GM10847 (cell line): Measurements from ENCODE around the gene MSLN.

Experiments used
- POLR2A ChIP-seq: IDR thresholded peaks from 2 replicates; pipeline ENCODE4 v1.6.1; 2011; ENCODE audit not compliant: insufficient read length; ENCODE audit errors: extremely low read depth

MSLN gene

DNA sequence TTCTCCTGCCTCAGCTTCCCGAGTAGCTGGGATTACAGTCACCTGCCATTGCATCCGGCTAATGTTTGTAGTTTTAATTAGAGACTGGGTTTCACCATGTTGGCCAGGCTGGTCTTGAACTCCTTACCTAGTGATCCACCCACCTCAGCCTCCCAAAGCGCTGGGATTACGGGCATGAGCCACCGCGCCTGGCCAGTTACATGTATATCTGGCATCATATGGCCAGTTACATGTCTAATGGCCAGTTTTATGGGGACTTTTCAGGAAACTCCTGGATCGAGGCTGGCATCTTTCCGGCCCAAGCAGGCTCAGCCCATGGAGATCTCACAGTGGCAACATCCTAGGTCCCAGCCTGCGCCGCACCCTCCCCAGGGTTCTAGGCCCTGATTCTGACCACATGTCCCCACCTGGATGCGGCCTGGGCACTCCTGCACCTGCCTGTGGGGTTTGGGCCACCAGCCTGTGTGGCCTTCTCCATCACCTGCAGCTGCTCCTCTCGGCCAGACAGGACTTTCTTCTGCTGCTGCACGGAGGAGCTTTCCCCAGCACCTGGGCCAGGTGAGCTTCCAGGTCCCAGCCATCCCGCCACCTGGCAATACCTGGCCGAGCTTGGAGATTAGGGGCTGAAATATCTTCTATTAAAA, 18.4 kb upstream of the MSLN start:
- TF ChIP-seq POLR2A: no peak

- no peak for TF ChIP-seq POLR2A
Observed at GRCh38 chr16:743794-744500, 16.6 kb upstream of the MSLN start.

- no peak for TF ChIP-seq POLR2A
Observed at GRCh38 chr16:745739-746138, 14.8 kb upstream of the MSLN start.

DNA sequence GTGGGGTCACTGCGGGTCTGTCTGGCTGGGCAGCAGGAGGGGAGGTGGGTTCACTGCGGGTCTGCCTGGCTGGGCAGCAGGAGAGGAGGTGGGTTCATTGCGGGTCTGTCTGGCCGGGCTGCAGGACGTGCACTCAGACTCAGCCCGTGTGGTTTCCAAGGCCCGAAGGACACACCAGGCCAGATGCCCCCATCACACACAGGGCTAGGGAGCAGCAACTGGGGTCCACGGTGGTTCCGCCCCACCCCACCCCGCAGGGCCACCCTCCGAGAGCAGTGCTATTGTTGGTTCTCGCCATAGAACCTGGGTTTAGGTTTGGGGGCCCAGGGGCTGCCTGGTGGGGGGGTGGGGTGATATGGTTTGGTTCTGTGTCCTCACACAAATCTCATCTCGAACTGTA, 13.9 kb upstream of the MSLN start:
- TF ChIP-seq POLR2A: no peak

DNA sequence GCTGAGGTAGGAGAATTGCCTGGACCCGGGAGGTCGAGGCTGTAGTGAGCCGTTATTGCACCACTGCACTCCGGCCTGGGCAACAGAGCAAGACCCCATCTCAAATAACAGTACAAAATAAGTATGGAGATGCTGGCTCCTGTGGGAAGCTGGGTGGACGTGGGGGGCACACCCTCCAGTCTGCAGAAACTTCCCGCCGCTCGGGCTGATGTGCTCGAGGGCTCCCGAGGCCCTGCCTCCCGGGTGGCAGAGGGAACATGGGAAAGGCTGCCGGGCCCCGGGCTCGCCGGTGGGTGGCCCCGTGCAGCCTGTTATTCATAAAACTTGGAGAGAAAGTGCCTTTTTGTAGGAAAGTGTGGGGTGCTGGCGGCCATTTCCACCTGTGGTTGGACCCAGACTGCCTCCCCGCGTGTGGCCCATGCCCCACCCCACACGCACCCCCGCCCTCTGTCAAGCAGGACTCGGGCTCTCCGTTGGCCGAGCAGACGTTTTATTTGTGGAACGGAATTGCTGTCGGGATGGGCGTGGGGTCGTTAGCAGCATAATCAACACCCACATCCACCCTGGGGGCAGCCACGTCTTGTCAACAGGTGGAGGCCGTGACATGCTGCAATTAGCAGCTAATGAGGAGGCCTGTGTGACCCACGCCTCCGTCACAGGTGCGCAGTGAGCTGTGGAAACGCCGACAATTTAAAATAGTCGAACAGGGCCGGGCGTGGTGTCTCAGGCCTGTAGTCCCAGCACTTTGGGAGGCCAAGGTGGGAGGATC, 12.4 kb upstream of the MSLN start:
- TF ChIP-seq POLR2A: no peak

DNA sequence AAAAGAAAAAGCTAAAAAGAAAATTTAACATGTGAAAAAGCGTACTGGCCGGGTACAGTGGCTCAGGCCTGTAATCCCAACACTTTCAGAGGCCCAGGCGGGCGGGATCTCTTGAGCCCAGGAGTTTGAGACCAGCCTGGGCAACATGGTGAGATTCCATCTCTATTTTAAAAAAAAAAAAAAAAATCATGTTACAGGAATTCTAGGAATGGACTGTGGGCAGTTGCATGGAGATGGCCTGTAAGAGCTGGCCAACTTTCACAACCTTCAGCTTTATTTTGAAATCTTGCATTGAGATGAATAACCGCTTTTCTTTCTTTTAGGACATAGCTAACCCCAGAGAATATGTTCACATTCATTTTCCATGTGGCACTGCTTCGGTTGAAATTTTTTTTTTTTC, 11.5 kb upstream of the MSLN start:
- TF ChIP-seq POLR2A: no peak

GRCh38 chr16:750485-750884, 10.0 kb upstream of the MSLN start:
- TF ChIP-seq POLR2A: no peak

DNA sequence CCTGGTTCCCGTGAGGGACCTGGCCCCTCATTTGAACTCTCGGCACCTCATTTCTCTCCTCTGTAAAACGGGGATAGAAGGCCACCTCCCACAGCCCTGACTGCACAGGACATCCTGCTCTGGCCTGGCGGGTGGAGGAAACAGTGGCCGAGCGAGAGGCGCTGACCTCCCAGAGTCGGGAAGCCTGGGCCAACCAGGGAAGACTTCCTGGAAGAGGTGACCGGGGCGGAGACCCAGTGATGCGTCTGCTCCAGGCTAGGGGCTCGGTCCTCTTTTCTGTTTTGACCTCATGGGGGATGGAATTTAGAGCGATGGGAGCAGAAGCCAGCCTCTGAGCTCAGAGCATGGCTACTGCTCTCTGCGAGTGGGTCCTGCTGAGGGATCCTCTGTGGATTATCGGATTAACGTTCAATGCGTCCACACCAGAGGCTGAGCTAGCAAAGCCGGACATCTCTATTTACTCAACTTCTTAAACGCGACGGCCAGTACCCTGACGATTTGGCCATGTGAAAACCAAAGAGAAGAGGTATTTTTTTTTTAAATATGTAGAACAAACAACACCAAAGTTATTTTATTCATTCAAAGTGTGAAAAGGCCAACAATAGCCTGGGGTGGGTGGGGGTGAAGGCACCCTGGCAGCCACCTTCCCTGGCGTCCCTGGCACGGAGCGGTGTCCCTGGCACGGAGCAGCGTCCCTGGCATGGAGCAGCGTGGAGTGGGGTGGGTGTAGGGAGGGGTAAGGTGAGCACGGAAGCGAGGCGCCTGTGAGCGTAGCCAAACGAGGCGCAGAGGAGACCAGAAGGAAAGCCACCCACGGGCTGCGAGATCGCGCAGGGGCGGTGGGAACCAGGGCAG, 9.2 kb upstream of the MSLN start:
- TF ChIP-seq POLR2A: no peak

DNA sequence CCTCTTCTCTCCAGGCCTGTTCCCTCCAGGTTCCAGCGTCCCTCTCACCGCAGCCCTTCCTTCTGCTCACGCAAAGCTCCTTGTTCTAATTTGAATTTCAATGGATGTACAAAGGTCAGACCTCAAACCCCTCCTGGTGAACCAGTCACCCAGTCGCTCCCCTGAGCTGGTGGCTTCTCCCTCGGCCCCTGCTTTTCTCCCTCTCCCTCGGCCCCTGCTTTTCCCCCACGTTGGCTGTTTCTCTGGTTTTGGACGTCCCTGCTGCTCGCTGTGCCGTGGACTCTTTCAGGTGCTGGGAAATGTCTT, 8.6 kb upstream of the MSLN start:
- TF ChIP-seq POLR2A: no peak

- no peak for TF ChIP-seq POLR2A
Observed at GRCh38 chr16:754656-755055, 5.9 kb upstream of the MSLN start.

DNA sequence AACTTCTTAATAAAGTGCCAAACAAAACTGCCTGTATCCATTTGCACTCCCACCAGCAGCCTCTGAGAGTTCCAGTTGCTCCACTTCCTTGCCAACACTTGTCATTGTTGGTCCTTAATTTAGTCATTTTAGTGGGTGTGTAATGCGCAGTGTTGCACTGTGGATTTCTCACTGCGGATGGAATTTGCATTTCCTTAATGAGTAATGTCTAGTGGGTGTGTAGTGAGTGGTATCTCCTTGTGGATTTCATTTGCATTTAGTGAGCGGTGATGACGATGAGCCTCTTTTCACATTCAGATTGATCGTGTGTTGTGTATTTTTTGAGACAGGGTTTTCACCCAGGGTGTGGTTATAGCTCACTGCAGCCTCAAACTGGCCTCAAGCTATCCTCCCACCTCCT, 4.1 kb upstream of the MSLN start:
- TF ChIP-seq POLR2A: no peak

- no peak for TF ChIP-seq POLR2A
Observed at GRCh38 chr16:759110-759910, 1.2 kb upstream of the MSLN start.

DNA sequence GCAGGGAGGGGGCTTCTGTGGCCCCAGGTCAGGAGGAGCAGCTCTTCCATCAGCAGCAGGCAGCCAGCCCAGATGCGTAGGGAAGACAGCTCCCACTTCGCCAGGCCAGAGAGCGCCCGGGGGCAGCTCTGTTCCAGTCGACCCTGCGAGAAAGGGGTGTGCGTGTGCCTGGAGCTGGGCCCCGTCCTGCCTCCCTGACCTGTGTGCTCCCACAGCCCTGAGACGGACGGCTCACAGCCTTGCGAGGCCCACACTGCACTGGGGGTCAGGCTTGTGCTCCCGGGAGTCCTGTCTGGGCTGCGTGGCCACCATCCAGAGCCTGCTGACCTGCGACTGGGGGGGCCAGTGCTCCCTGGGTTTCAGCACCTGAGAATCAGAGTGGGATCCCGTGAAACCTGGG, 469 bp upstream of the MSLN start:
- no peak for TF ChIP-seq POLR2A

GRCh38 chr16:761625-762513, 1.3 kb downstream of the MSLN start:
- no peak for TF ChIP-seq POLR2A
